Measurements from ENCODE around the gene NAALADL2. TPM values are rescaled to one million over a fixed set of nuclear protein-coding genes. Genes with fewer than 3 reads are reported as not detected.

NAALADL2 gene
- total RNA-seq, 1 donor from 2014 or later, result 10.4 TPM

GRCh38 chr3:175307642-175308041 is 448.5 kb downstream of the NAALADL2 start:
- no peak overlapping the region for H3K4me3 Mint-ChIP-seq (ENCODE audit: low read depth)
- H3K4me1 Mint-ChIP-seq (ENCODE audit: low read depth), result peaks cover 12% of the 10 kb centered on the region
- no peaks in the 10 kb centered on the region for H3K27me3 Mint-ChIP-seq
- H3K27ac Mint-ChIP-seq, result no peak overlapping the region
- no peak for DNase-seq (ENCODE audit: low spot score, unreplicated experiment)
- H3K9me3 Mint-ChIP-seq (ENCODE audit: low read depth), result no peaks in the 10 kb centered on the region
- TF ChIP-seq, protein P1, sequence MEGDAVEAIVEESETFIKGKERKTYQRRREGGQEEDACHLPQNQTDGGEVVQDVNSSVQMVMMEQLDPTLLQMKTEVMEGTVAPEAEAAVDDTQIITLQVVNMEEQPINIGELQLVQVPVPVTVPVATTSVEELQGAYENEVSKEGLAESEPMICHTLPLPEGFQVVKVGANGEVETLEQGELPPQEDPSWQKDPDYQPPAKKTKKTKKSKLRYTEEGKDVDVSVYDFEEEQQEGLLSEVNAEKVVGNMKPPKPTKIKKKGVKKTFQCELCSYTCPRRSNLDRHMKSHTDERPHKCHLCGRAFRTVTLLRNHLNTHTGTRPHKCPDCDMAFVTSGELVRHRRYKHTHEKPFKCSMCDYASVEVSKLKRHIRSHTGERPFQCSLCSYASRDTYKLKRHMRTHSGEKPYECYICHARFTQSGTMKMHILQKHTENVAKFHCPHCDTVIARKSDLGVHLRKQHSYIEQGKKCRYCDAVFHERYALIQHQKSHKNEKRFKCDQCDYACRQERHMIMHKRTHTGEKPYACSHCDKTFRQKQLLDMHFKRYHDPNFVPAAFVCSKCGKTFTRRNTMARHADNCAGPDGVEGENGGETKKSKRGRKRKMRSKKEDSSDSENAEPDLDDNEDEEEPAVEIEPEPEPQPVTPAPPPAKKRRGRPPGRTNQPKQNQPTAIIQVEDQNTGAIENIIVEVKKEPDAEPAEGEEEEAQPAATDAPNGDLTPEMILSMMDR (IDR thresholded peaks at IDR 0.05; ENCODE audit: unreplicated experiment), result no peak
- no peaks in the 10 kb centered on the region for H3K36me3 Mint-ChIP-seq (ENCODE audit: insufficient read depth)

- no peaks in the 10 kb centered on the region for H3K27me3 Mint-ChIP-seq
- no peaks in the 10 kb centered on the region for H3K9me3 Mint-ChIP-seq (ENCODE audit: low read depth)
- H3K27ac Mint-ChIP-seq, result no peak overlapping the region
- TF ChIP-seq, protein P1 (IDR thresholded peaks at IDR 0.05; ENCODE audit: unreplicated experiment), result no peak
- H3K4me1 Mint-ChIP-seq (ENCODE audit: low read depth), result peaks cover 12% of the 10 kb centered on the region
- DNase-seq (ENCODE audit: low spot score, unreplicated experiment), result no peak
- no peak overlapping the region for H3K4me3 Mint-ChIP-seq (ENCODE audit: low read depth)
- no peaks in the 10 kb centered on the region for H3K36me3 Mint-ChIP-seq (ENCODE audit: insufficient read depth)
Observed at GRCh38 chr3:175308097-175308496, 449.0 kb downstream of the NAALADL2 start.

- Mint-ChIP-seq H3K4me3 (ENCODE audit: low read depth) (no peak overlapping the region), H3K4me1 (ENCODE audit: low read depth) (peaks cover 12% of the 10 kb centered on the region), H3K9me3 (ENCODE audit: low read depth) (no peaks in the 10 kb centered on the region), H3K27me3 (no peaks in the 10 kb centered on the region), H3K36me3 (ENCODE audit: insufficient read depth) (no peaks in the 10 kb centered on the region), H3K27ac (no peak overlapping the region)
- TF ChIP-seq, protein P1 (IDR thresholded peaks at IDR 0.05; ENCODE audit: unreplicated experiment), result no peak
- DNase-seq (ENCODE audit: low spot score, unreplicated experiment), result no peak
Observed at GRCh38 chr3:175310046-175310445, 450.9 kb downstream of the NAALADL2 start.

DNA sequence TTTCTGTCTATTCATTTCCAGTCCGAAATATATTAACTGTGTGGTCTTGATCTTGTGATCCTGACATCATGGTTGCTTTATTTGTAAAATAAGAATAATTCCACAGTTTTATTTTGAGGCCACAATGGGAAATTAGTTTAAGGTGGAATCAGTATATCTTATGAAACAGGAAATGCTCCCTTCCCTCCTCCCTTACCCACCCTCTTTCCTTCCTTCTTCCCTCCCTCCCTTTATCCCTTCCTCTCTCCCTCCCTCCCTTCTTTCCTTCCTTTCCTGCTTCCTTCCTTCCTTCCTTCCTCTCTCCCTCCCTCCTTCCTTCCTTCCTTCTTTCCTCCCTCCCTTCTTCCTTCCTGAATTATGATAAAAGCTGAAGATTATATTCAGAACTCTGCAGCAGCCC is 452.3 kb downstream of the NAALADL2 start:
- Mint-ChIP-seq H3K4me3 (ENCODE audit: low read depth) (no peak overlapping the region), H3K36me3 (ENCODE audit: insufficient read depth) (no peaks in the 10 kb centered on the region), H3K27ac (no peak overlapping the region), H3K27me3 (no peaks in the 10 kb centered on the region), H3K9me3 (ENCODE audit: low read depth) (no peaks in the 10 kb centered on the region), H3K4me1 (ENCODE audit: low read depth) (peaks cover 12% of the 10 kb centered on the region)
- no peak for DNase-seq (ENCODE audit: low spot score, unreplicated experiment)
- TF ChIP-seq, protein P1 (IDR thresholded peaks at IDR 0.05; ENCODE audit: unreplicated experiment), result no peak

DNA sequence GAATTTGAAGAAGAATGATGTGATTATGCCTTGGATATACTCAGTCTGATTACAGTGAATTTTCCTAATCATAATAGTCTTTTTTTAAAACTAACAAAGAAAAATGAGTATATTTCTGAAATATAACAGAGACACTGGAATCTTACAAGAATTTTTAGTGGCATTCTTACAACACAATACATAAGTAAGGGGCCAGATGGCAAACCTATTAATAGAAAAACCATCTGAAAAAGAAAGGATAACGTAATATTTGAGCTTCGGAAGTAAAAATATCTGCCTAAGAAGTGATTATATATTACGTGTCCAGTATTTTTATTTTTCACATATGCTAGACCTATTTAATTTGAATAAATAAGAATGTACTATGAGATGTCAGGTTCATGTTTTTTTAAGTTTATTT is 452.8 kb downstream of the NAALADL2 start:
- TF ChIP-seq, protein P1 (IDR thresholded peaks at IDR 0.05; ENCODE audit: unreplicated experiment), result no peak
- Mint-ChIP-seq H3K4me3 (ENCODE audit: low read depth) (no peak overlapping the region), H3K36me3 (ENCODE audit: insufficient read depth) (no peaks in the 10 kb centered on the region), H3K27me3 (no peaks in the 10 kb centered on the region), H3K4me1 (ENCODE audit: low read depth) (peaks cover 12% of the 10 kb centered on the region), H3K9me3 (ENCODE audit: low read depth) (no peaks in the 10 kb centered on the region), H3K27ac (no peak overlapping the region)
- no peak for DNase-seq (ENCODE audit: low spot score, unreplicated experiment)
